Parathyroid adenoma (tissue), 2 donors: ENCODE data around the gene OR6B1.
"Not testable (repeated sequence)": the region's sequence is repeated elsewhere in the genome, so short reads cannot be mapped to it uniquely, and the experiment has no call there.

Experiments used
- H2AFZ ChIP-seq: fragments of 300-600 bp; sonication (generic); one replicate; pipeline ENCODE4 v1.7.0; 2017; ENCODE audit warnings: antibody characterized with exemption, mild to moderate bottlenecking
- H3K27ac ChIP-seq: fragments of 300-600 bp; sonication (generic); one replicate; pipeline ENCODE4 v1.7.0; 2017
- H3K27me3 ChIP-seq: fragments of 300-600 bp; sonication (generic); one replicate; pipeline ENCODE4 v1.7.0; 2017; ENCODE audit warnings: low read length; ENCODE audit not compliant: control insufficient read depth, insufficient read depth
- H3K36me3 ChIP-seq: fragments of 300-600 bp; sonication (generic); one replicate; pipeline ENCODE4 v1.7.0; 2017; ENCODE audit warnings: low read length; ENCODE audit not compliant: control insufficient read depth, insufficient read depth
- H3K4me1 ChIP-seq: fragments of 300-600 bp; sonication (generic); one replicate; pipeline ENCODE4 v1.7.0; 2017; ENCODE audit warnings: control low read depth
- H3K4me2 ChIP-seq: fragments of 300-600 bp; sonication (generic); one replicate; pipeline ENCODE4 v1.7.0; 2017; ENCODE audit warnings: low read length
- H3K4me3 ChIP-seq: fragments of 300-600 bp; sonication (generic); one replicate; pipeline ENCODE4 v1.7.0; 2017; ENCODE audit warnings: low read depth, low read length
- H3K79me2 ChIP-seq: fragments of 300-600 bp; sonication (generic); one replicate; pipeline ENCODE4 v1.7.0; 2017; ENCODE audit warnings: control low read depth
- H3K9ac ChIP-seq: fragments of 300-600 bp; sonication (generic); one replicate; pipeline ENCODE4 v1.7.0; 2017; ENCODE audit warnings: mild to moderate bottlenecking
- H3K9me3 ChIP-seq: fragments of 300-600 bp; sonication (generic); one replicate; pipeline ENCODE4 v1.7.0; 2017; ENCODE audit warnings: low read length; ENCODE audit not compliant: control insufficient read depth
- TF ChIP-seq, protein P1 (sequence below): fragments of 300-600 bp; sonication (generic); IDR thresholded peaks from one replicate; pipeline ENCODE4 v1.7.0; 2017; ENCODE audit warnings: antibody characterized with exemption, mild to moderate bottlenecking
- donor health status: primary hyperparathyroidism.

OR6B1 gene

DNA sequence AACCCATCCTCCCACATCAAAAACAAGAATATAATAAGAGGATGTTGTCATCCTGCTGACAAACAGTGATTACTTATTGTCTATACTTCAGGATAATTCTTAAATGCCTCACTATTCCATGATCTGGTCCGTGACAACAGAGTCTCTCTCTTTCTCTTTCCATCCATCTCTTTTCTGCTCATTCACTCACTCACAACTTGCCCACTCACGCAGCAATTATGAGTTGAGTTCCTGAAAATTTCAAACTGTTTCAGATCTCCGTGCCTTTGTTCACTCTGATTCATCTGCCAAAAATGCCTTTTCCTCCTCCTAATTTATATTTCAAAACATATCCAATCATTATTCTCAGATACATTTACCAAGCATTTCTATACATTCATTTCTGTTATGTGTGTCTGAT lies 1.4 kb downstream of the OR6B1 start:
- no peaks in the 10 kb centered on the region for H3K4me1 ChIP-seq
- TF ChIP-seq, protein P1, sequence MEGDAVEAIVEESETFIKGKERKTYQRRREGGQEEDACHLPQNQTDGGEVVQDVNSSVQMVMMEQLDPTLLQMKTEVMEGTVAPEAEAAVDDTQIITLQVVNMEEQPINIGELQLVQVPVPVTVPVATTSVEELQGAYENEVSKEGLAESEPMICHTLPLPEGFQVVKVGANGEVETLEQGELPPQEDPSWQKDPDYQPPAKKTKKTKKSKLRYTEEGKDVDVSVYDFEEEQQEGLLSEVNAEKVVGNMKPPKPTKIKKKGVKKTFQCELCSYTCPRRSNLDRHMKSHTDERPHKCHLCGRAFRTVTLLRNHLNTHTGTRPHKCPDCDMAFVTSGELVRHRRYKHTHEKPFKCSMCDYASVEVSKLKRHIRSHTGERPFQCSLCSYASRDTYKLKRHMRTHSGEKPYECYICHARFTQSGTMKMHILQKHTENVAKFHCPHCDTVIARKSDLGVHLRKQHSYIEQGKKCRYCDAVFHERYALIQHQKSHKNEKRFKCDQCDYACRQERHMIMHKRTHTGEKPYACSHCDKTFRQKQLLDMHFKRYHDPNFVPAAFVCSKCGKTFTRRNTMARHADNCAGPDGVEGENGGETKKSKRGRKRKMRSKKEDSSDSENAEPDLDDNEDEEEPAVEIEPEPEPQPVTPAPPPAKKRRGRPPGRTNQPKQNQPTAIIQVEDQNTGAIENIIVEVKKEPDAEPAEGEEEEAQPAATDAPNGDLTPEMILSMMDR = no peak
- no peak overlapping the region for H2AFZ ChIP-seq
- H3K4me2 ChIP-seq = no peak overlapping the region
- no peaks in the 10 kb centered on the region for H3K79me2 ChIP-seq
- H3K36me3 ChIP-seq = no peaks in the 10 kb centered on the region
- no peak overlapping the region for H3K4me3 ChIP-seq
- H3K27me3 ChIP-seq = no peaks in the 10 kb centered on the region
- H3K9ac ChIP-seq = no peak overlapping the region
- H3K27ac ChIP-seq = no peak overlapping the region
- H3K9me3 ChIP-seq = no peaks in the 10 kb centered on the region

DNA sequence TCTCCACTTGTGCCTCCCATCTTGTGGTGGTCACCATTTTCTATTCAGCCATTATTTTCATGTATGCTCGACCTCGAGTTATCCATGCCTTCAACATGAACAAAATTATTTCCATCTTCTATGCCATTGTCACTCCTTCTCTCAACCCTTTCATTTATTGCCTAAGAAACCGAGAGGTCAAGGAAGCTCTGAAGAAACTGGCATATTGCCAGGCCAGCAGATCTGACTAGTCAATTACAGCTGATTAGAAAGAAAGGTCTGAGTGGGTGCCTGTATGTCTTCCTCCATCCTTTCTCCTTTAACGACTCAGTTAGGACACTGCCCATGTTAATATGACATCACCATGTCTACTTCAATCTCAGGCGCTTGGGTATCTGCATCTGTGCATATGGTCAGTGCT lies 4.6 kb downstream of the OR6B1 start:
- no peak overlapping the region for H3K4me3 ChIP-seq
- no peak overlapping the region for H2AFZ ChIP-seq
- H3K9me3 ChIP-seq = no peaks in the 10 kb centered on the region
- H3K27me3 ChIP-seq = no peaks in the 10 kb centered on the region
- TF ChIP-seq, protein P1 = no peak
- H3K27ac ChIP-seq = no peak overlapping the region
- no peaks in the 10 kb centered on the region for H3K79me2 ChIP-seq
- no peak overlapping the region for H3K4me2 ChIP-seq
- no peak overlapping the region for H3K9ac ChIP-seq
- H3K4me1 ChIP-seq = no peaks in the 10 kb centered on the region
- no peaks in the 10 kb centered on the region for H3K36me3 ChIP-seq

DNA sequence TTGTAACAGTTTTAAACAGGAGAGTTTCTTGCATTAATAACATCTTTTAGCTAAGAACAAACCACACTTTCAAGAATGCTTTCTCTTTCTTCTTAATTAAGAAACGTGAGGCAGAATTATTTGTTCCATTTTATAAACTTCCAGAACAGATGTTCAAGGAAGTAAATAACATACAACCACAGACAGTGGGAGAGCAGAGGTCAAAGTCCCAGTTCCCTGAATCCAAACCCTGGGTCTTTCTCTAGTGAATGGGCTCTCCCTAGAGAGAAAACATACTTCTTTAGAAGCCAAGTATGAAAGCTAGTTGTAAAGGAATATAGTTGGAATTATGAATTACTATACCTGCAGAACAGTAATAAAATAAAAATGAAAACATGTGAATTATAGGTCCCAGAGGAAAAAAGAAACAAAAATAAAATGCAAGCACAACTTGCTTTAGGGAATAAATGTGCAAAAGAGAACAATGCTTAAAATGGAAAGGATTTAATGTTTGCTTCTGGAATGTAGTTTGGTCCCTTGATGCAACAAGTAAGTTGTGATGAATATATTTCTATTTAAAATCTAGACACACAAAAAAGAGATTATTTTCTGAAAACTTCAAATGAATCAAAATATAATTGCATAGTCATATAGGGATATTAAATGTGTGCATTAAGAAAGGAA lies 6.0 kb downstream of the OR6B1 start:
- Histone ChIP-seq H3K79me2 (no peaks in the 10 kb centered on the region), H3K9me3 (no peaks in the 10 kb centered on the region), H3K9ac (no peak overlapping the region), H3K4me3 (no peak overlapping the region), H3K4me1 (no peaks in the 10 kb centered on the region), H3K4me2 (no peak overlapping the region), H3K27me3 (no peaks in the 10 kb centered on the region), H2AFZ (no peak overlapping the region), H3K27ac (no peak overlapping the region), H3K36me3 (no peaks in the 10 kb centered on the region)
- TF ChIP-seq, protein P1 = no peak

GRCh38 chr7:144006692-144007042 lies 6.5 kb downstream of the OR6B1 start:
- Histone ChIP-seq H3K4me1 (no peaks in the 10 kb centered on the region), H3K27me3 (no peaks in the 10 kb centered on the region), H2AFZ (no peak overlapping the region), H3K79me2 (no peaks in the 10 kb centered on the region), H3K4me2 (no peak overlapping the region), H3K4me3 (no peak overlapping the region), H3K9me3 (no peaks in the 10 kb centered on the region), H3K27ac (no peak overlapping the region), H3K9ac (no peak overlapping the region), H3K36me3 (no peaks in the 10 kb centered on the region)
- TF ChIP-seq, protein P1 = no peak

DNA sequence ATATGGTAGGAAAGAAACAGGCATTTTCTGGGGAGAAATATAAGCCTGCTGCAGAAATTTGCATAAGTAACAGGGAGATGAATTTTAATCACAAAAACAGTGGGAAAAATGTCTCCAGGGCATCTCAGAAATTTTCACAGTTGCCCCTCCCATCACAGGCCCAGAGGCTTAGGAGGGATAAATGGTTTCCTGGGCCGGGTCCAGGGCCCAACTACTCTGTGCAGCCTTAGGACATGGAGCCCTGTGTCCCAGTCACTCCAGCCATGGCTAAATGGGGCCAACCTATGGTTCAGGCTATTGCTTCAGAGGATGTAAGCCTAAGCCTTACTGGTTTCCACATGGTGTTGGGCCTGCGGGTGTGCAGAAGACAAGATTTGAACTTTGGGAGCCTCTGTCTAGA lies 9.2 kb downstream of the OR6B1 start:
- Histone ChIP-seq H3K4me1 (no peaks in the 10 kb centered on the region), H3K27me3 (no peaks in the 10 kb centered on the region), H3K79me2 (no peaks in the 10 kb centered on the region), H3K9ac (no peak overlapping the region), H3K36me3 (no peaks in the 10 kb centered on the region), H3K4me3 (no peak overlapping the region), H3K4me2 (no peak overlapping the region), H3K27ac (no peak overlapping the region), H2AFZ (no peak overlapping the region), H3K9me3 (no peaks in the 10 kb centered on the region)
- TF ChIP-seq, protein P1 = no peak

GRCh38 chr7:144010061-144010460 lies 9.9 kb downstream of the OR6B1 start:
- not testable (repeated sequence) for H3K9me3 ChIP-seq, H3K4me1 ChIP-seq, H3K4me2 ChIP-seq, H3K27ac ChIP-seq, H3K4me3 ChIP-seq, H2AFZ ChIP-seq, H3K79me2 ChIP-seq, H3K9ac ChIP-seq, H3K36me3 ChIP-seq, H3K27me3 ChIP-seq

GRCh38 chr7:144010821-144011220 lies 10.7 kb downstream of the OR6B1 start:
- not testable (repeated sequence) for H3K9me3 ChIP-seq, H3K36me3 ChIP-seq, H3K27me3 ChIP-seq, H3K27ac ChIP-seq, H3K4me1 ChIP-seq, H3K4me3 ChIP-seq, H3K79me2 ChIP-seq, H2AFZ ChIP-seq, H3K4me2 ChIP-seq, H3K9ac ChIP-seq
